Measurements from ENCODE around the gene ATG13.

Gene ATG13

GRCh38 chr11:46676436-46677158 is 59.2 kb downstream of the ATG13 start:
- no peak for DNase-seq (ENCODE audit: low read depth in 2 of 2)

- no peak for DNase-seq (ENCODE audit: low read depth in 2 of 2)
Measured at GRCh38 chr11:46677169-46677568, 59.8 kb downstream of the ATG13 start.

GRCh38 chr11:46677991-46678740 is 60.8 kb downstream of the ATG13 start:
- no peak for DNase-seq (ENCODE audit: low read depth in 2 of 2)

GRCh38 chr11:46678741-46679130 is 61.4 kb downstream of the ATG13 start:
- no peak for DNase-seq (ENCODE audit: low read depth in 2 of 2)

- no peak for DNase-seq (ENCODE audit: low read depth in 2 of 2)
Measured at GRCh38 chr11:46679241-46680163, 62.1 kb downstream of the ATG13 start.

GRCh38 chr11:46680164-46680760 is 62.9 kb downstream of the ATG13 start:
- no peak for DNase-seq (ENCODE audit: low read depth in 2 of 2)

GRCh38 chr11:46680815-46681214 is 63.5 kb downstream of the ATG13 start:
- no peak for DNase-seq (ENCODE audit: low read depth in 2 of 2)

- DNase-seq (ENCODE audit: low read depth in 2 of 2), result no peak
Measured at GRCh38 chr11:46681814-46682213, 64.5 kb downstream of the ATG13 start.

- DNase-seq (ENCODE audit: low read depth in 2 of 2), result no peak
Measured at GRCh38 chr11:46682773-46683752, 65.7 kb downstream of the ATG13 start.

GRCh38 chr11:46684367-46684766 is 67.0 kb downstream of the ATG13 start:
- no peak for DNase-seq (ENCODE audit: low read depth in 2 of 2)

- no peak for DNase-seq (ENCODE audit: low read depth in 2 of 2)
Measured at GRCh38 chr11:46686886-46687795, 69.8 kb downstream of the ATG13 start.

- DNase-seq (ENCODE audit: low read depth in 2 of 2), result no peak
Measured at GRCh38 chr11:46690702-46691101, 73.3 kb downstream of the ATG13 start.

GRCh38 chr11:46692450-46692849 is 75.1 kb downstream of the ATG13 start:
- DNase-seq (ENCODE audit: low read depth in 2 of 2), result no peak

GRCh38 chr11:46693597-46694012 is 76.3 kb downstream of the ATG13 start:
- DNase-seq (ENCODE audit: low read depth in 2 of 2), result no peak

GRCh38 chr11:46694072-46694471 is 76.7 kb downstream of the ATG13 start:
- no peak for DNase-seq (ENCODE audit: low read depth in 2 of 2)

- DNase-seq (ENCODE audit: low read depth in 2 of 2), result no peak
Measured at GRCh38 chr11:46694607-46695006, 77.3 kb downstream of the ATG13 start.

- no peak for DNase-seq (ENCODE audit: low read depth in 2 of 2)
Measured at GRCh38 chr11:46695345-46696211, 78.2 kb downstream of the ATG13 start.

GRCh38 chr11:46696212-46696558 is 78.8 kb downstream of the ATG13 start:
- no peak for DNase-seq (ENCODE audit: low read depth in 2 of 2)

GRCh38 chr11:46697303-46697702 is 80.0 kb downstream of the ATG13 start:
- no peak for DNase-seq (ENCODE audit: low read depth in 2 of 2)

All from stimulated activated CD4-positive, alpha-beta T cell treated with anti-CD3 and anti-CD28 coated beads, Interleukin-1b, Interleukin-23, amount 100 ng/mL, for 4 hours (primary cell).